Smooth muscle cell (in vitro differentiated cells): ENCODE measurements around the gene SLC25A14. TPM values are rescaled to one million over a fixed set of nuclear protein-coding genes. Genes with fewer than 3 reads are reported as not detected.
A peak's percentile ranks its signal among the peaks of the same experiment; 100 is the strongest.
"Not testable (repeated sequence)": the region's sequence is repeated elsewhere in the genome, so short reads cannot be mapped to it uniquely, and the experiment has no call there.

ENCODE experiments used
- DNase-seq: peaks from one replicate; lab custom pipeline; 2025; ENCODE audit not compliant: unreplicated experiment; lab: John Stamatoyannopoulos, UW
- H2AFZ ChIP-seq: fragments of 200-600 bp; sonication (generic); 2 replicates; pipeline ENCODE4 v1.6.0; 2016; ENCODE audit warnings: antibody characterized with exemption, low read depth, mild to moderate bottlenecking
- H3F3A ChIP-seq: fragments of 200-600 bp; sonication (generic); 2 replicates; pipeline ENCODE4 v1.6.0; 2017; ENCODE audit warnings: antibody characterized with exemption, low read depth
- H3K27ac ChIP-seq: fragments of 200-600 bp; sonication (generic); 2 replicates; pipeline ENCODE4 v1.5.1; 2016; ENCODE audit warnings: low read depth, mild to moderate bottlenecking
- H3K27me3 ChIP-seq: fragments of 200-600 bp; sonication (generic); 2 replicates; pipeline ENCODE4 v1.6.1; 2016; ENCODE audit warnings: low read depth, mild to moderate bottlenecking
- H3K36me3 ChIP-seq: fragments of 200-600 bp; sonication (generic); 2 replicates; pipeline ENCODE4 v1.5.1; 2016; ENCODE audit warnings: low read depth
- H3K4me1 ChIP-seq: fragments of 200-600 bp; sonication (generic); 2 replicates; pipeline ENCODE4 v1.5.1; 2016; ENCODE audit warnings: low read depth
- H3K4me2 ChIP-seq: fragments of 200-600 bp; sonication (generic); 2 replicates; pipeline ENCODE4 v1.6.0; 2016; ENCODE audit warnings: mild to moderate bottlenecking
- H3K4me3 ChIP-seq: fragments of 200-600 bp; sonication (generic); 2 replicates; pipeline ENCODE4 v1.5.1; 2016; ENCODE audit warnings: mild to moderate bottlenecking
- H3K79me2 ChIP-seq: fragments of 200-600 bp; sonication (generic); 2 replicates; pipeline ENCODE4 v1.6.0; 2016; ENCODE audit warnings: low read depth, mild to moderate bottlenecking
- H3K9ac ChIP-seq: fragments of 200-600 bp; sonication (generic); 2 replicates; pipeline ENCODE4 v1.6.0; 2016; ENCODE audit warnings: low read depth
- H3K9me3 ChIP-seq: fragments of 200-600 bp; sonication (generic); replicated peaks from 2 replicates; pipeline ENCODE4 v1.5.1; 2016; ENCODE audit warnings: low read depth
- H4K20me1 ChIP-seq: fragments of 200-600 bp; sonication (generic); 2 replicates; pipeline ENCODE4 v1.6.0; 2016; ENCODE audit warnings: low read depth
- CTCF ChIP-seq: fragments of 200-600 bp; sonication (generic); IDR thresholded peaks from 2 replicates; pipeline ENCODE4 v1.5.1; 2017; ENCODE audit warnings: borderline replicate concordance, mild to moderate bottlenecking, antibody characterized with exemption; ENCODE audit not compliant: insufficient read depth, poor library complexity, severe bottlenecking
- WGBS: methylation state at CpG from one replicate; pipeline ENCODE4 v1.1.7; 2016; ENCODE audit warnings: low lambda C conversion rate; 5-methylcytosine and 5-hydroxymethylcytosine counted together
- polyA plus RNA-seq: library from polyadenylated mRNA; unstranded; fragments of >200 nt; fragmentation: Nextera tagmentation; extraction: Ambion mirVana; gene quantifications from 2 replicates; pipeline ENCODE4 v1.2.1, GENCODE V29; 2016
- total RNA-seq: library from RNA; depleted of rRNA; stranded (reverse); fragments of >200 nt; gene quantifications from 2 replicates; pipeline ENCODE4 v1.2.3, GENCODE V29; 2014

Gene SLC25A14
- total and polyA plus RNA-seq, 2 experiments from 2014 or later = 16.1 to 24.7 TPM

GRCh38 chrX:130330146-130330545 lies 9.6 kb upstream of the SLC25A14 start:
- Histone ChIP-seq H3K36me3 (no peaks in the 10 kb centered on the region), H3K4me3 (no peak overlapping the region), H3F3A (no peaks in the 10 kb centered on the region), H3K4me1 (no peaks in the 10 kb centered on the region), H3K27me3 (peaks cover 3% of the 10 kb centered on the region), H4K20me1 (no peaks in the 10 kb centered on the region), H2AFZ (no peak overlapping the region), H3K4me2 (no peak overlapping the region), H3K9ac (no peak overlapping the region), H3K27ac (no peak overlapping the region), H3K9me3 (no peaks in the 10 kb centered on the region), H3K79me2 (no peaks in the 10 kb centered on the region)
- no peak for TF ChIP-seq CTCF
- DNase-seq = no peak
- WGBS = 68% methylated on average over 3 of the region's 3 CpGs

DNA sequence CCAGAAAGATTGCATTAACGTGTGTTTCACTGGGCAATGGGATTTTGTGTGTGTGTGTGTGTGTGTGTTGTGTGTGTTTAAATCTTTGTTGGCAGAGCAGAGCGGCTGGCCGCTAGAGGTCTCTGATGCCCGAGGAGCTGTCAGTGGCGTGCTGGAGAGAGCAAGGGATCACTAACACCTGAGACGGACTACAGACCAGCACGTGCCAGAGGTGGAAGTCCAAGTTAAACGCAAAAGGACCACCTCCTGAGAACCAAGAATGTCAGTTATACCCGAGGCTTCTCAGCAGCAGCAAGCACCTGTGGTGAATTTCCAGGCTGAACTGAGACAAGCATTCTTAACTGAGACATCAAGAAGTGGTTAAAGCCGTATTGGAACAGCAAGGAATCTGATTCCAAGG lies 9.0 kb upstream of the SLC25A14 start:
- Histone ChIP-seq H3K27me3 (peaks cover under 1% of the 10 kb centered on the region), H3K36me3 (no peaks in the 10 kb centered on the region), H3K4me2 (no peak overlapping the region), H3F3A (no peaks in the 10 kb centered on the region), H3K4me3 (no peak overlapping the region), H3K79me2 (no peaks in the 10 kb centered on the region), H3K9ac (no peak overlapping the region), H3K4me1 (no peaks in the 10 kb centered on the region), H2AFZ (no peak overlapping the region), H3K9me3 (no peaks in the 10 kb centered on the region), H3K27ac (no peak overlapping the region), H4K20me1 (no peaks in the 10 kb centered on the region)
- peak; percentile 37 for TF ChIP-seq CTCF
- 54% methylated on average over 10 of the region's 10 CpGs for whole genome bisulfite sequencing
- no peak for DNase-seq

- no peak for TF ChIP-seq CTCF
- 71% methylated on average over 4 of the region's 4 CpGs for WGBS
- peaks cover under 1% of the 10 kb centered on the region for H3K79me2 ChIP-seq
Observed at GRCh38 chrX:130336531-130336930, 3.2 kb upstream of the SLC25A14 start.

GRCh38 chrX:130338869-130339268 lies 850 bp upstream of the SLC25A14 start:
- 71% methylated on average over 8 of the region's 8 CpGs for WGBS
- H3F3A ChIP-seq, DNase-seq, H3K36me3 ChIP-seq, H3K9me3 ChIP-seq, H3K9ac ChIP-seq, H3K27me3 ChIP-seq, H3K79me2 ChIP-seq, H3K27ac ChIP-seq, H3K4me1 ChIP-seq, H4K20me1 ChIP-seq: not testable (repeated sequence)
- H2AFZ ChIP-seq = peak overlapping the region; percentile 92
- H3K4me2 ChIP-seq = peak overlapping the region; percentile 80
- H3K4me3 ChIP-seq = peak overlapping the region; percentile 69

More at GRCh38 chrX:130336531-130336930, 3.2 kb upstream of the SLC25A14 start:
- Histone ChIP-seq H3K36me3 (no peaks in the 10 kb centered on the region), H3K9ac (no peak overlapping the region), H3K4me3 (no peak overlapping the region), H3K27me3 (no peaks in the 10 kb centered on the region), H3F3A (no peaks in the 10 kb centered on the region), H3K27ac (no peak overlapping the region), H3K9me3 (no peaks in the 10 kb centered on the region), H4K20me1 (no peaks in the 10 kb centered on the region), H2AFZ (no peak overlapping the region), H3K4me1 (no peaks in the 10 kb centered on the region), H3K4me2 (no peak overlapping the region)
- no peak for DNase-seq
